Ectodermal cell (in vitro differentiated cells): ENCODE data around the gene ANP32B.

ENCODE experiments used
- H3K27ac ChIP-seq: 2 replicates; pipeline ENCODE4 v1.7.0; 2013; ENCODE audit warnings: mild to moderate bottlenecking, low read depth, low read length; ENCODE audit not compliant: insufficient read depth, poor library complexity, severe bottlenecking
- H3K27me3 ChIP-seq: 2 replicates; pipeline ENCODE4 v1.7.0; 2013; ENCODE audit warnings: mild to moderate bottlenecking, low read length; ENCODE audit not compliant: insufficient read depth, control insufficient read depth, poor library complexity, severe bottlenecking
- H3K36me3 ChIP-seq: one replicate; pipeline ENCODE4 v1.7.0; 2013; ENCODE audit warnings: low read length; ENCODE audit not compliant: control insufficient read depth, insufficient read depth
- H3K4me1 ChIP-seq: one replicate; pipeline ENCODE4 v1.7.0; 2013; ENCODE audit warnings: low read length; ENCODE audit not compliant: control insufficient read depth, insufficient read depth
- H3K4me3 ChIP-seq: 2 replicates; pipeline ENCODE4 v1.7.0; 2013; ENCODE audit warnings: low read depth, low read length, control low read depth; ENCODE audit not compliant: insufficient read depth
- H3K9me3 ChIP-seq: 2 replicates; pipeline ENCODE4 v1.7.0; 2013; ENCODE audit warnings: mild to moderate bottlenecking, low read length, moderate library complexity; ENCODE audit not compliant: control insufficient read depth
- WGBS, 2 experiments: methylation state at CpG; one replicate each; pipeline ENCODE4 v1.1.7; 2013; ENCODE audit warnings: missing lambda C conversion rate in 2 of 2; 5-methylcytosine and 5-hydroxymethylcytosine counted together

Gene ANP32B

DNA sequence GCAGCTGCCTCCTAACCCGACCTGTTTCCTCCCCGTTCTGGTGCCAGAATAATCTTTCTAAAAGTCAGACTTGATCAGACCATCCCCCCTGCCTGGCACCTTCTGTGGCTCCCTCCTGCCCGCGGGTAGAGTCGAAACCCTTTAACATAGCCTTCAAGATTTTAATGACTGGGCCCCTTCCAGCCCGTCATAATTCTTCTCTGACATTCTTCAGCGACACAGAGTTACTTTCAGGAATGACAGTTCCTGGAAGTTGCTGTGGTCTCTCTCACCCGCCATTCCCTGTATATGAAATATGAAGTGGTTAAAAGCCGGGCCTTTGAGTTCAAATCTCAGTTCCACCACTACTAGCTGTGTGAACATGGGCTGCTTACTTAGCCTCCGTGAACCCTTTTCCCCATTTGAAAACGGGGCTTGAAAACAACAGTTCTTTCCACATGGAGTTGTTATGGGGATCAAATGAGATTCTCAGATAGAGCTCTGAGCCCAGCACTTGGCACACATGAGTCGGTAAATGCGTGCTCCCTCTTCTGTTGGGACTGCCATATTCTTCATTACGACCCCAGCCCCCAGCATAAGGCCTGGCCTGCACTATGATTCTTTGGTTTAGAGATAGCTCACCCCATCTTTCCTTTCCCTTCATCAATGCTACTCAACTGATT is 74.1 kb downstream of the ANP32B start:
- Histone ChIP-seq H3K4me1 (peaks cover 3% of the 10 kb centered on the region), H3K4me3 (peak overlapping the region; percentile 65), H3K36me3 (no peaks in the 10 kb centered on the region), H3K27ac (no peak overlapping the region), H3K27me3 (peaks cover 8% of the 10 kb centered on the region), H3K9me3 (no peaks in the 10 kb centered on the region)
- 21 to 23% methylated on average over 14 of the region's 14 CpGs for WGBS, 2 experiments

DNA sequence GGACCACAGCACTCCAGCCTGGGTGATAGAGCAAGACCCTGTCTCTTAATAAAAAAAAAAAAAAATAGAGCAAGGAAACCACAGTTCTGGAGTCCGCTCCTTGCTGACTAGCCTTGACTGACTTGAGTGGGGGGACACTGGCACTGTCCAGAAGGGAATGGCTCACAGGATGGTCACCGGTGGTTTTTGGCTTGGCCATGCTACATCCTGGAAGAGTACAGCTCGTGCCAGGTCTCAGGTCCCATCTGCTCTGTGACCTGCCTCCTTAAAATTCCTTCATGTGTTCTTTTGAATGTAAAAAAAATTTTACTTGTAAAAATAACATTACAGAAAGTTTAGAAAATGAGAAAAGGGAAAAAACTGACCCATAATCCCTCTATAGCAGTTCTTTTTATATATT is 79.0 kb downstream of the ANP32B start:
- Histone ChIP-seq H3K27me3 (peaks cover 5% of the 10 kb centered on the region), H3K4me1 (peaks cover 3% of the 10 kb centered on the region), H3K27ac (no peak overlapping the region), H3K4me3 (no peak overlapping the region), H3K9me3 (no peaks in the 10 kb centered on the region), H3K36me3 (no peaks in the 10 kb centered on the region)
- WGBS, 2 experiments = 92 to 95% methylated on average over 2 to 3 of the region's 3 CpGs

DNA sequence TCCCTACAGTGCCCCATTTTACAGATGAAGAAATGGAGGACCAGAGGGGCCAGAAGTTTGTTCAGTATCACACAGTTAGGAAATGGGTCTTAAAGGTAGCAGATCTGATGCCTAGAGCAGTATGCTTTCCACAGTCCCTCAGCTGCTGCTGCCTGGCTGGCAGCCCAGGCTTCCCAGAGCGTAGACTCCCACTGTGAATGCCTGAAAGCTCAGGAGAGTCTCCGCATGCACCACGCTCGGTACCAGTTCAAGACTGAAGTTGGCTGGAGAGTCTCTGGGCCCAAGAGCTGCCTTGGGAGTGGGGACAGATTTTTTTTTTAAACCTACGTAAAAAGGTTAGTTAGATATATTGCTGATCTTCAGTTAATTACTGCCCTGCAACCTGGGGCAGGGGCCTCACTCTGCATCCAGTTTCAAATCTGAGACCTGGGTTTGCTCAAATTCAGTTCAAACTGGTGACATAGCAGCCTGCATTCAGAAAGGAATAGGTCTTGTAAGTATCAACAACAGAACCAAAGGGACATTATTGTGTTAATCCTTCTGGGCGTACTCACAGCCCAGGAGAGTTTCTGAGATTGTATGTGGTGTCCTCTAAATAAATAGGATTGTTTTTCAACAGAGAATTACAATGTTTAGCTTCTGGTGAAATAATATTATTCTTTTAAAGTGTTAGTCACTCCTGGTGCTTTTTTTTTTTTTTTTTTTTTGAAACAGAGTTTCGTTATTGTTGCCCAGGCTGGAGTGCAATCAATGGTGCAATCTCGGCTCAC is 81.7 kb downstream of the ANP32B start:
- H3K9me3 ChIP-seq = no peaks in the 10 kb centered on the region
- H3K27ac ChIP-seq = no peak overlapping the region
- H3K4me1 ChIP-seq = no peaks in the 10 kb centered on the region
- no peaks in the 10 kb centered on the region for H3K36me3 ChIP-seq
- H3K27me3 ChIP-seq = no peaks in the 10 kb centered on the region
- H3K4me3 ChIP-seq = no peak overlapping the region
- 86 to 88% methylated on average over 8 of the region's 8 CpGs for WGBS, 2 experiments
